Upper lobe of left lung (tissue), 6 donors: ENCODE results near the gene TMEM39B. TPM values are rescaled to one million over a fixed set of nuclear protein-coding genes. Genes with fewer than 3 reads are reported as not detected.
"Not testable (repeated sequence)": the region's sequence is repeated elsewhere in the genome, so short reads cannot be mapped to it uniquely, and the experiment has no call there.

Experiments
- ATAC-seq, 2 donors: fragments of 200-7000 bp; cut with Tn5 transposase; one replicate each; pipeline ENCODE4 v1.9.1; 2022; ENCODE audit warnings: mild to moderate bottlenecking in 2 of 2, moderate library complexity in 2 of 2; ENCODE audit not compliant: low FRiP score in 2 of 2
- DNase-seq, 2 donors: peaks; one replicate each; pipeline ENCODE4 v3.0.0-alpha.2; 2019 to 2020
- H3K27ac ChIP-seq, 4 donors: fragments of 200-600 bp; sonication (generic); one replicate each; pipeline ENCODE4 v1.5.1; 2016 to 2019
- H3K27me3 ChIP-seq, 4 donors: fragments of 200-600 bp; sonication (generic); one replicate each; pipeline ENCODE4 v1.5.1; 2017 to 2019
- H3K36me3 ChIP-seq, 4 donors: fragments of 200-600 bp; sonication (generic); one replicate each; pipeline ENCODE4 v1.5.1; 2016 to 2019
- H3K4me1 ChIP-seq, 4 donors: fragments of 200-600 bp; sonication (generic); one replicate each; pipeline ENCODE4 v1.5.1; 2018 to 2019
- H3K4me3 ChIP-seq, 4 donors: fragments of 200-600 bp; sonication (generic); one replicate each; pipeline ENCODE4 v1.5.1; 2017 to 2019; ENCODE audit warnings: mild to moderate bottlenecking in 2 of 4, moderate library complexity in 1 of 4
- H3K9me3 ChIP-seq, 4 donors: fragments of 200-600 bp; sonication (generic); one replicate each; pipeline ENCODE4 v1.5.1; 2018 to 2019
- CTCF ChIP-seq, 6 experiments: fragments of 450-650 bp in 4 of 6; fragments of 200-600 bp in 2 of 6; sonication (generic) in 2 of 6; IDR thresholded peaks; one replicate each; pipeline ENCODE4 v1.5.1; 2016 to 2019; ENCODE audit warnings: antibody characterized with exemption in 6 of 6
- EP300 ChIP-seq, 4 donors: sonication (generic); formaldehyde crosslinking; IDR thresholded peaks; one replicate each; pipeline ENCODE4 v1.5.1; 2017; ENCODE audit warnings: antibody characterized with exemption in 4 of 4, control low read depth in 2 of 4
- POLR2A ChIP-seq, 4 donors: fragments of 450-650 bp; IDR thresholded peaks; one replicate each; pipeline ENCODE4 v1.5.1; 2016 to 2017; ENCODE audit warnings: antibody characterized with exemption in 4 of 4, mild to moderate bottlenecking in 2 of 4
- POLR2AphosphoS5 ChIP-seq, 2 donors: sonication (generic); formaldehyde crosslinking; IDR thresholded peaks; one replicate each; pipeline ENCODE4 v1.5.1; 2017; ENCODE audit warnings: antibody characterized with exemption in 2 of 2
- WGBS, 2 donors: methylation state at CpG; one replicate each; pipeline ENCODE4 v1.1.5; 2017 to 2018; 5-methylcytosine and 5-hydroxymethylcytosine counted together
- total RNA-seq, 6 donors: library from RNA; depleted of rRNA in 4 of 6; stranded (reverse); fragments of >200 nt in 4 of 6; gene quantifications; one replicate each; pipeline versions ENCODE4 v1.1.0 to v1.2.1, GENCODE V29; 2016 to 2021
- donor health status: DM: no; HTN: no; CAD: no; lungs with moderate emphysema.
- donor health status: DM: no; HTN: yes; CAD: no; lungs with severe emphysema.

Gene TMEM39B
- total RNA-seq, 6 donors from 2014 or later = 5.0 to 22.1 (median 10.2) TPM

- Histone ChIP-seq H3K36me3 (peaks cover 0 to 40% (median 18%) of the 10 kb centered on the region in 4 donors), H3K27me3 (no peaks in the 10 kb centered on the region), H3K9me3 (no peaks in the 10 kb centered on the region), H3K27ac (peak overlapping the region in 2 of 4 donors; percentile 42 to 71), H3K4me3 (no peak overlapping the region), H3K4me1 (peaks cover 22 to 23% (median 23%) of the 10 kb centered on the region in 4 donors)
- DNase-seq (no peak), ATAC-seq (peak; percentile 27 to 51)
- WGBS, 2 donors = 27 to 54% methylated on average over 1 of the region's 1 CpG
- no peak for TF ChIP-seq POLR2A (IDR thresholded peaks at IDR 0.05)
- no peak for TF ChIP-seq POLR2AphosphoS5 (IDR thresholded peaks at IDR 0.05)
- peak; percentile 37 to 74 (median 63) for TF ChIP-seq CTCF (IDR thresholded peaks at IDR 0.05)
- TF ChIP-seq EP300 (IDR thresholded peaks at IDR 0.05) = no peak
These were observed 9.5 kb upstream of the TMEM39B start for GRCh38 chr1:32063261-32063681.

GRCh38 chr1:32065613-32066488 is 6.9 kb upstream of the TMEM39B start:
- Histone ChIP-seq H3K36me3 (peaks cover 0 to 14% (median 1%) of the 10 kb centered on the region in 4 donors), H3K4me1 (peaks cover 22 to 34% (median 23%) of the 10 kb centered on the region in 4 donors), H3K27ac (peak overlapping the region in 3 of 4 donors; percentile 20 to 75 (median 74))
- not testable (repeated sequence) for H3K4me3 ChIP-seq, H3K27me3 ChIP-seq, DNase-seq, ATAC-seq, H3K9me3 ChIP-seq
- 61 to 65% methylated on average over 21 of the region's 21 CpGs for WGBS, 2 donors

- peak in 2 of 4 donors; percentile 17 to 47 for TF ChIP-seq EP300 (IDR thresholded peaks at IDR 0.05)
- TF ChIP-seq POLR2AphosphoS5 (IDR thresholded peaks at IDR 0.05) = peak; percentile 57 to 84
- no peak for TF ChIP-seq CTCF (IDR thresholded peaks at IDR 0.05)
- TF ChIP-seq POLR2A (IDR thresholded peaks at IDR 0.05) = peak in 1 of 4 donors; percentile 12
These were observed 6.3 kb upstream of the TMEM39B start for GRCh38 chr1:32066489-32066873.

GRCh38 chr1:32068957-32069588 is 3.7 kb upstream of the TMEM39B start:
- ATAC-seq = no peak
- Histone ChIP-seq H3K4me1 (peaks cover 30 to 54% (median 33%) of the 10 kb centered on the region in 4 donors), H3K9me3 (no peaks in the 10 kb centered on the region), H3K4me3 (no peak overlapping the region), H3K27me3 (no peaks in the 10 kb centered on the region), H3K27ac (no peak overlapping the region), H3K36me3 (no peaks in the 10 kb centered on the region)
- TF ChIP-seq EP300 (IDR thresholded peaks at IDR 0.05) = no peak
- TF ChIP-seq POLR2A (IDR thresholded peaks at IDR 0.05) = no peak
- TF ChIP-seq POLR2AphosphoS5 (IDR thresholded peaks at IDR 0.05) = no peak
- no peak for TF ChIP-seq CTCF (IDR thresholded peaks at IDR 0.05)
- no peak for DNase-seq
- 84 to 93% methylated on average over 5 of the region's 5 CpGs for WGBS, 2 donors

More at GRCh38 chr1:32066489-32066873, 6.3 kb upstream of the TMEM39B start:
- H3K27me3 ChIP-seq = no peaks in the 10 kb centered on the region
- H3K36me3 ChIP-seq = peaks cover 0 to 8% (median 0%) of the 10 kb centered on the region in 4 donors
- H3K4me1 ChIP-seq = peaks cover 24 to 36% (median 25%) of the 10 kb centered on the region in 4 donors
- H3K4me3 ChIP-seq = no peak overlapping the region
- WGBS, 2 donors = 1 to 3% methylated on average over 4 of the region's 4 CpGs
- DNase-seq (peak in 1 of 2 donors; percentile 92), ATAC-seq (peak; percentile 74 to 83)
- H3K27ac ChIP-seq = peak overlapping the region in 3 of 4 donors; percentile 20 to 75 (median 74)
- no peaks in the 10 kb centered on the region for H3K9me3 ChIP-seq
